GM21576 (cell line): ENCODE measurements around the gene SFRP5.
A peak's percentile ranks its signal among the peaks of the same experiment; 100 is the strongest.

ENCODE experiments used
- ATAC-seq: cut with Tn5 transposase; IDR thresholded peaks from one replicate; pipeline ENCODE4 v1.9.1; 2021; ENCODE audit warnings: mild to moderate bottlenecking, moderate library complexity; ENCODE audit not compliant: unreplicated experiment

The SFRP5 gene

DNA sequence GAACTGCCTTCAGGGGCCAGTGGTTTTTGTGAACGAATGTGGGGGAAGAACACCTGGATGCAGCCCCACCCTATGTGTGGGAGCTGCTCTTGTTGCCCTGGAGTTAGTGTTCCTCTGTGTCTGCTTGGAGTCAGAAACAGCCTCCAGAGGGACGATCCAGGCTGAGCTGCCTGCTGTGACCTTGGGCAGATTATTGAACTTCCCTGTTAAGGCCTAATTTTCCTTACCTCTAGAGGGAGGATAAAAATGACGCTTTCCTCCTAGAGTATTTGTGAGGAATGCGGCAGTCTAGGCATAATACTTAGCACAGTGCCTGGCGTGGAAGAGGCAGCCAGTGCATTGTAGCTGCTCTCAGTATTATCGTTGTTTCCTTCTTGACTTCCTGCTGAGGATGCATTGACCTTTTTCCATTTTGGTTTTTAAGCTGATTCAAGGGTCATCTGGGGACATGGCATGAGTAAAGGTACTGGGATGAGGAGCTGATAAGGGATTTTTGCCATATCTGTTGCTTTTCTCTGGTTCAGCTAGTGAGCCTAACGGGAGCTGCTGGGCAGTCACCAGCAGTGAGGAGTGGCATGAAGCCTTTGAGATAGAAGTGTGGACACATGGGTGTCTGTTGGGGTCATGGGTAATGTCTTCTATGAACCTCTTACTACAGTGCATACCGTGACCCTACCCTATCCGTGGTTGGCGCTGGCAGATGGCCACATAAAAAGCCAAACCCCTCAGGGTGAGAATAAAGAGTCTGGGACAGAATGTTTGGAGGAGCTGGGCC is 28.4 kb downstream of the SFRP5 start:
- no peak for ATAC-seq

GRCh38 chr10:97740613-97741012 is 31.2 kb downstream of the SFRP5 start:
- no peak for ATAC-seq

DNA sequence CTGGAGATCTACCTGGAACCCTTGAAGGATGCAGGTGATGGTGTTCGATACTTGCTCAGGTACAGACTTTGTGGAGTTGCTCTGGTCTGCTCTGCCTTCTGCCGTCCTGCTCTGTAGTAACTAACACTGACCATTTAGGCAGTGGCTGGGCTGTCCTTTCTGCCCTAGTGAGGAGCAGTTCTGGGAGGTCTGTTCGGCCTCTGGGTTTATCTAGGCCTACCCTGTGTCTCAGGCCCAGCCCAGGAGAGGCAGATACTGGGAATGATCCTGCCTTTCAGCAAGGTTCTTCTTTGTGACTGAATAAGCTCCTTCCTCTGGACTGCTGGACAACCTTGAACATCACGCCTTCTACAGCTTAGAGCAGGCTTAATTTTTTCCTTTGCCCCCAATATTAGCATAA is 33.2 kb downstream of the SFRP5 start:
- no peak for ATAC-seq

DNA sequence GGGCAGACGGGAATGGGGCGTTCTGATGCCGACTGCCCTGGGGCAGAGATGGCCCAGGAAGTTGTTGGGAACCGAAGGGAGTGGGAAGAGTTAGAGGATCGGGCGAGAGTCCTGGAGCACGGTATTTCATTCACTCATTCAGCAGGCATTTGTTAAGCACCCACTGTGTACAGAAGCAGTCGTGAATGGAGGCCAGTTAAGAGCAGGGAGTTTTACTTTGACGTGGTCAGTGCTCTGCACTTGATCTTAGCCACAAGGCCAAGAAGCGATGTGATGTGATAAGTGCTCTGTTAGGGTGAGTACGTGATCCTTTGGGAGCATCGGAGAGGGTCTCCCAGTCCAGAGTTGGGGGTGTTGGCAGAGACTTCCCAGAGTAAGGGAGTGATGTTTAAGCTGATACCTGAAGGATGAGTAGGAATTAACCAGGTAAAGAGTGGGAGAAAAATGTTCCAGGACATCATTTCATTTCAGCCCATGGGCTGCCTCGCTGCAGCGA is 34.0 kb downstream of the SFRP5 start:
- peak; percentile 19 for ATAC-seq

GRCh38 chr10:97736902-97737769 is 34.7 kb downstream of the SFRP5 start, which contains the start of gene ZFYVE27:
Gene ZFYVE27 (plus strand): TSS chr10:97737128. CDS start chr10:97738478, 1,350 bp downstream.
- ATAC-seq = peak; percentile 78

GRCh38 chr10:97736403-97736901 is 35.3 kb downstream of the SFRP5 start:
- peak; percentile 9 for ATAC-seq

GRCh38 chr10:97734021-97734420 is 37.8 kb downstream of the SFRP5 start:
- ATAC-seq = no peak

DNA sequence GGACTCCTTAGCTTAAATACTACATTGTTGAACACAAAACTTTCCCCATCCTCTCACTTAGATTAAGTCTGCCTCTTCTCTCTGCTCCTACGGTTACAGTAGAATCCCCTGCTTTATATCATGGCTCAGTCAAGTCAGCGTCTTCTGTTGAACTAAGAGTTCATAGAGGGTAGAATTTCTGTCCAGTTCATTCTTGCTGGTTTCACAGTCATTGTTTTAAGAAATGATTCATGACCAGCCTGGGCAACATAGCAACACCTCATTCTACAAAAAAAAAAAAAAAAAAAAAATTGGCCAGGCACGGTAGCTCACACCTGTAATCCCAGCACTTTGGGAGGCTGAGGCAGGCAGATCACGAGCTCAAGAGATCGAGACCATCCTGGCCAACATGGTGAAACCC is 38.5 kb downstream of the SFRP5 start:
- ATAC-seq = no peak

DNA sequence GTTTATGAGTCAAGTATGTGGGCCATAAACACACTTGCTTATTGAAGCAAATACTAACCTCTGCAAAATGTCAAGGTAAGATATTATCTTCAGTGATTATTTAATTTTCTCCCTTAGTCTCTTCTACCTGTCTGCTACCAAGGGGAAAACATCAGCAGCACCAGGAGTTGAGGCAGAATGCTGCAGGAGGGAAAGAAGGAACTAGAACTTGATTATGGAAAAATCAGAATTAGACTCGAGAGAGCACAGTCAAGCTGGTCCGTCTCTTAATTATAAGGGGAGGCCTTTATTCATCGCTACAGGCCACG is 39.8 kb downstream of the SFRP5 start:
- no peak for ATAC-seq

- no peak for ATAC-seq
Observed at GRCh38 chr10:97731346-97732051, 40.3 kb downstream of the SFRP5 start.

GRCh38 chr10:97729014-97729413 is 42.8 kb downstream of the SFRP5 start:
- ATAC-seq = no peak

GRCh38 chr10:97726636-97727178 is 45.1 kb downstream of the SFRP5 start:
- no peak for ATAC-seq

- no peak for ATAC-seq
Observed at GRCh38 chr10:97724341-97724941, 47.4 kb downstream of the SFRP5 start.

GRCh38 chr10:97723001-97723400 is 48.8 kb downstream of the SFRP5 start:
- ATAC-seq = no peak

DNA sequence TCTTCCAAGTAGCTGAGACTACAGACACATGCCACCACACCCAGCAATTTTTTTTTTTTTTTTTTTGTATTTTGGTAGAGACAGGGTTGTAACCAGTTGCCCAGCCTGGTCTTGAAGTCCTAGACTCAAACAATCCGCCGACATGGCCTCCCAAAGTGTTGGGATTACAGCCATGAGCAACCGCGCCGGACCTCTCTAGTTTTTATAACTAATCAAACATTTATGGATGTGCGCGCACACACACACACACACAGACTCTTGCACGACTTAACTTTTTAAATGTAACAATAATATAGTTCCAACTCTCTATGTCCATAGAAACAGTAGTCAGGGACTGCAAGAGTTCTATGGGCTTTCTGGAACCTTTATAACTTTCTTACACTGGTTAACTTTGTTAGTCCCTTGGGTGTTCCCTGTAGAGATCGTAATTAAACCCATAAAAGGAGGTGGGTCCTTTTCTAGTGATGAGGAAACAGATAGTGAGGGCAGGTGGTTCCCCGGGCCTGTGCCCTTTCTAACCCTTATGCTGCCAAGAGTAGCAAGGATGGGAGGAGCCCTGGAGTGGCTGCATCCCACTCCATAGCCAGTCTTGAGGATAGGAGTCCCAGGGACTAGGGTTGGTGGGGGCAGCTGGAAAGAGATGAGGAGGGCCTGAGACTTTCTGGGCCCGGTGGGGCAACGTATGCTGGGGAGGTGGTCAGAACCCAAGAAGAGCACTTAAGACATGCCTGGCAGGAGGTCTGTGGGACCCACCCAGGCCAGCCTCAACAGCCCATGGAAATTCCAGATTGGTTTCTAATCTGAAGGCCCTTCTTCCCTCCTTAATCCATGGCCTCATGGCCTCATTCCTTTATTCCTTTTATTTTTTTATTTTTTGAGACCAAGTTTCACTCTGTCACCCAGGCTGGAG is 49.7 kb downstream of the SFRP5 start:
- no peak for ATAC-seq

DNA sequence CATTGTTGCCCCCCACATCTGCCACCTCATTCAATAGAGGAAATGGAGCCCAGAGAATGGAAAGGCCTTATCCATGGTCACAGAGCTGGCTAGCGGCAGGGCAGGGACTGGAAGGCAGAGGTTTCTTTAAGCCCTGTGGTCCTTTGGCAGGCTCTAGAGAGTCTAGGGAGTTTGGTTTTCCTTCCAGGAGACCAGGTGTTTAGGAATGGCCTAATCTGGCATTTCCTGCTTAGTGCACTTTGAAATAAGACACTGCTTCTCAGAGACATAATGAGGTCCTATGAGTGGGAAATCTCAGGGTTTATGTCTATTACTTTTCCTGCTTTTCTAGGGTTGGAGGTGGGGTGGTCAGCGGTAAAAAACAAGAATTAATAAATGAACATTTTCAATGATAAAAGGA is 52.2 kb downstream of the SFRP5 start:
- no peak for ATAC-seq

DNA sequence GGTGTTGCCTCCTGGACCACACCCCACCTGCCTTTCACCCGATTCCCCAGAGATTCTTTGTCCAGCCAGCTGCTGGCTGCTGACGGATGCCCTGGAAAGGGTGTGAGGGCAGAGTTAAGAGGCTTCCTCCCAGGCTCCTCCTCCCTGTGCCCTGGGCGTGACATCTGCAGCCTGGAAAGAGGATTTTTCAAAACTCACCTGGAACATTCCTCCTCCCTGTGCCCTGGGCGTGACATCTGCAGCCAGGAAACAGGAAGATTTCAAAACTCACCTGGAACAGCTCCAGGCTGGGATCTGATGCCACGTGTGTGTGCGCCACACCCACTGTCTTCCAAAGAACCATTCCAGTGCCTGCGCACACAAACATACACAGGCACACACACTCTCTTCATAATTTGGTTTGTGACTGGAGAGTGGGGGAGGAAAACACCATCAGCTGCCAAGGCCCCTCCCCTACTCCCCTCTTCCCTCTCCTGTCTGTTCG is 53.1 kb downstream of the SFRP5 start:
- ATAC-seq = no peak

- no peak for ATAC-seq
Observed at GRCh38 chr10:97718178-97718577, 53.6 kb downstream of the SFRP5 start.

DNA sequence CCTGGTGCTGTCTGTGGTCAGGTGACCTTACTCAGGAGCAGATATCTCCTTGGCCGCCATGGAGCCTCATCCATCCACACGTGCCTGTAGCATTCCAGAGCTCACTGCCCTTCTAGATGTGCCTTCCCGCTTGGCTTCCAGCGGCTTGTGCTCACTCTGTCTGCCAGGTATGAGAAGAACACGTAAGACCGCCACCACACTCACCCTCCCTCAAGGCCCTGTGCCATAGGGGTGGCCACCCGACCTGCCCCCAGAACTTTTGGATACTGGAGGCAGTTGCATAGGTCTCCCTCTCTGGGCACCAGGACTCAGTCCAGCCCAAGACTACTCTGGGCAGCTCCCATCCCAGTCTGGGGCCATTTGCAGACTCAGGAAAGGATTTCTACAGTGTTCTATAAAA is 54.2 kb downstream of the SFRP5 start:
- ATAC-seq = no peak
